ENCODE measurements around the gene CNOT8. TPM values are rescaled to one million over a fixed set of nuclear protein-coding genes. Genes with fewer than 3 reads are reported as not detected.
"Not testable (repeated sequence)": the region's sequence is repeated elsewhere in the genome, so short reads cannot be mapped to it uniquely, and the experiment has no call there.

CNOT8 gene
- total RNA-seq, 4 donors from 2014 or later, result 64.3 to 97.3 (median 78.9) TPM

DNA sequence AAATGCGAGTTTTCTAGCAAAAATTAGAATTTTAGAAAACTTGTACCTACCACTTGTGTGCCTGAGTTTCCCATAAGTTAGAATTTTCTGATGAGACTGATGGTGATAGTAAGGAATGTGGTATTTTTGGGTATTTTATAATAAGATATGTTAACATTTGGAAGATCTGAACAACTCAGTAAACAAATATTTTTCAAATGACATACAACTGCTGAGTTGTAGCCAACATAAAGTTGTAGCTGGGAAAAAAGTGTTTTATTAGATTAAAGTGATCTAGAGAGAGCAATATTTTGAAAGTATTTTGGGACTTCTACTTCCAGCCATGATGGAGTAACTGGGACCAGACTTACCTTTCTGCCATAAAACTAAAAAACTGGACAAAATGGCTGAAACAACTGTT, 41.6 kb downstream of the CNOT8 start:
- H3K4me1 ChIP-seq, result no peaks in the 10 kb centered on the region
- in situ Hi-C loops (cut with MboI; ENCODE audit: low pct_ligation_motif_present in 1 of 4, low pct_unique_long_range_greater_than_20kb in 1 of 4, low sequenced_read_pairs in 3 of 4), result no loop called here
- no peaks in the 10 kb centered on the region for H3K27me3 ChIP-seq
- no peak overlapping the region for H3K27ac ChIP-seq
- no peak for TF ChIP-seq POLR2AphosphoS5 (IDR thresholded peaks at IDR 0.05)
- no peak for TF ChIP-seq POLR2A (IDR thresholded peaks at IDR 0.05)
- TF ChIP-seq, protein P1, sequence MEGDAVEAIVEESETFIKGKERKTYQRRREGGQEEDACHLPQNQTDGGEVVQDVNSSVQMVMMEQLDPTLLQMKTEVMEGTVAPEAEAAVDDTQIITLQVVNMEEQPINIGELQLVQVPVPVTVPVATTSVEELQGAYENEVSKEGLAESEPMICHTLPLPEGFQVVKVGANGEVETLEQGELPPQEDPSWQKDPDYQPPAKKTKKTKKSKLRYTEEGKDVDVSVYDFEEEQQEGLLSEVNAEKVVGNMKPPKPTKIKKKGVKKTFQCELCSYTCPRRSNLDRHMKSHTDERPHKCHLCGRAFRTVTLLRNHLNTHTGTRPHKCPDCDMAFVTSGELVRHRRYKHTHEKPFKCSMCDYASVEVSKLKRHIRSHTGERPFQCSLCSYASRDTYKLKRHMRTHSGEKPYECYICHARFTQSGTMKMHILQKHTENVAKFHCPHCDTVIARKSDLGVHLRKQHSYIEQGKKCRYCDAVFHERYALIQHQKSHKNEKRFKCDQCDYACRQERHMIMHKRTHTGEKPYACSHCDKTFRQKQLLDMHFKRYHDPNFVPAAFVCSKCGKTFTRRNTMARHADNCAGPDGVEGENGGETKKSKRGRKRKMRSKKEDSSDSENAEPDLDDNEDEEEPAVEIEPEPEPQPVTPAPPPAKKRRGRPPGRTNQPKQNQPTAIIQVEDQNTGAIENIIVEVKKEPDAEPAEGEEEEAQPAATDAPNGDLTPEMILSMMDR (IDR thresholded peaks at IDR 0.05), result no peak
- TF ChIP-seq EP300 (IDR thresholded peaks at IDR 0.05; ENCODE audit: low read depth), result no peak
- no peak overlapping the region for H3K4me3 ChIP-seq
- intact Hi-C loops (cut with DNase I; ENCODE audit: low total_unique reads), result no loop called here
- H3K36me3 ChIP-seq, result peaks cover 0 to 75% (median 21%) of the 10 kb centered on the region in 4 donors
- H3K9me3 ChIP-seq, result no peaks in the 10 kb centered on the region
- DNase-seq, result no peak
- 93 to 100% methylated on average over 1 of the region's 1 CpG for WGBS, 2 donors (ENCODE audit: low coverage in 1 of 2)

DNA sequence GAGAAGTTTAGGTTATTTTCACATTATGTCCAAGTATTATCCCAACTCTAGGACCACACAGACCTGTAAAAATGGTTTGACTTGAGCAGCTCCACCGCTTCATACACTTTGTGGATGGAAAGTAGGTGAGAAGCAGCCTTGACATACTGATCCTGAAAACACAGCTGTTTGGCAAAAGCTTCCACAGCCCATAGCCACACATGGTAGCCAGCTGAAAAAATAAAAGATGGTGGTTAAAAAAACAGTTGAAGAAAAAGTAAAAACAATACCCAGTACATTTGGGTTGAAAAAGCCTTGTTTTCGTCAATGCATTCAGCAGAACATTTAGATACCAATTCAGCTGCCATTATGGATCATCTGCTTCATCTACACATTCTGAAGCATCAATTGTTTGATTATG, 42.8 kb downstream of the CNOT8 start:
- Histone ChIP-seq H3K27ac (no peak overlapping the region), H3K9me3 (no peaks in the 10 kb centered on the region), H3K4me3 (no peak overlapping the region), H3K27me3 (no peaks in the 10 kb centered on the region), H3K36me3 (peaks cover 0 to 85% (median 22%) of the 10 kb centered on the region in 4 donors), H3K4me1 (no peaks in the 10 kb centered on the region)
- intact Hi-C loops (cut with DNase I; ENCODE audit: low total_unique reads) (no loop called here), in situ Hi-C loops (cut with MboI; ENCODE audit: low pct_ligation_motif_present in 1 of 4, low pct_unique_long_range_greater_than_20kb in 1 of 4, low sequenced_read_pairs in 3 of 4) (no loop called here)
- TF ChIP-seq, protein P1 (IDR thresholded peaks at IDR 0.05), result no peak
- no peak for TF ChIP-seq POLR2AphosphoS5 (IDR thresholded peaks at IDR 0.05)
- no peak for TF ChIP-seq POLR2A (IDR thresholded peaks at IDR 0.05)
- no peak for TF ChIP-seq EP300 (IDR thresholded peaks at IDR 0.05; ENCODE audit: low read depth)
- WGBS, 2 donors (ENCODE audit: low coverage in 1 of 2), result 94 to 100% methylated on average over 2 of the region's 2 CpGs
- no peak for DNase-seq

DNA sequence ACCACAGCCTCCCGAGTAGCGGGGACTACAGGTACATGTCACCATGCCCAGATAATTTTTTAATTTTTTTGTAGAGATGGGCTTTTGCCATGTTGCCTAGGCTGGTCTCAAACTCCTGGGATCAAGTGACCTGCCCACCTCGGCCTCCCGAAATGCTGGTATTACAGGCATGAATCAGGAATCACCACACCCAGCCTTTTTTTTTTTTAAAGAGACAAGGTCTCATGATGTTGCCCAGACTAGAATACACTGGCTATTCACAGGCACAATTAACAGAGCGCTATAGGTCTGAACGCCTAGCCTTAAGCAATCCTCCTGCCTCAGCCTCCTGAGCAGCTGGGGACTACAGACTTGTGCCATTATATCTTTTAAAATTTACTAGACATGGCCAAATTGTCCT, 43.5 kb downstream of the CNOT8 start:
- Histone ChIP-seq H3K4me1 (no peaks in the 10 kb centered on the region), H3K36me3 (peaks cover 0 to 87% (median 22%) of the 10 kb centered on the region in 4 donors), H3K27me3 (no peaks in the 10 kb centered on the region), H3K9me3 (no peaks in the 10 kb centered on the region), H3K4me3 (no peak overlapping the region), H3K27ac (no peak overlapping the region)
- in situ Hi-C loops (cut with MboI; ENCODE audit: low pct_ligation_motif_present in 1 of 4, low pct_unique_long_range_greater_than_20kb in 1 of 4, low sequenced_read_pairs in 3 of 4) (no loop called here), intact Hi-C loops (cut with DNase I; ENCODE audit: low total_unique reads) (no loop called here)
- DNase-seq, result no peak
- 98% methylated on average over 6 of the region's 6 CpGs; no CpG with 5 or more reads in 1 of the 2 donors for WGBS, 2 donors (ENCODE audit: low coverage in 1 of 2)
- no peak for TF ChIP-seq POLR2A (IDR thresholded peaks at IDR 0.05)
- TF ChIP-seq EP300 (IDR thresholded peaks at IDR 0.05; ENCODE audit: low read depth), result no peak
- TF ChIP-seq POLR2AphosphoS5 (IDR thresholded peaks at IDR 0.05), result no peak

DNA sequence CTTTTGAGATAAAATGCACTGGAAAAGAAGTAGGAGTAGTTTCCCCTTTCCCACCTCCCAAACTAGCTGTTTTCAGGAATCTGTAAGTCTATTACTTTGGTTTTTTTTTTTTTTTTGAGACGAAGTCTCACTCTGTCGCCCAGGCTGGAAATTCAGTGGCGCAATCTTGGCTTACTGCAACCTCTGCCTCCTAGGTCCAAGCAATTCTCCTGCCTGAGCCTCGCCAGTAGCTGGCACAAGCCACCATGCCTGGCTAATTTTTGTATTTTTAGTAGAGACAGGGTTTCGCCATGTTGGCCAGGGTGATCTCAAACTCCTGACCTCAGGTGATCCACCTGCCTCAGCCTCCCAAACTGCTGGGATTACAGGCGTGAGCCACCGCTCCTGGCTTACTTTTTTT, 47.2 kb downstream of the CNOT8 start:
- DNase-seq; H3K9me3 ChIP-seq; in situ Hi-C loops (cut with MboI; ENCODE audit: low pct_ligation_motif_present in 1 of 4, low pct_unique_long_range_greater_than_20kb in 1 of 4, low sequenced_read_pairs in 3 of 4); H3K27me3 ChIP-seq; H3K4me3 ChIP-seq; H3K27ac ChIP-seq; intact Hi-C loops (cut with DNase I; ENCODE audit: low total_unique reads); H3K4me1 ChIP-seq: not testable (repeated sequence)
- 96 to 100% methylated on average over 5 to 7 of the region's 7 CpGs for WGBS, 2 donors (ENCODE audit: low coverage in 1 of 2)
- H3K36me3 ChIP-seq, result peaks cover 0 to 62% (median 22%) of the 10 kb centered on the region in 4 donors

DNA sequence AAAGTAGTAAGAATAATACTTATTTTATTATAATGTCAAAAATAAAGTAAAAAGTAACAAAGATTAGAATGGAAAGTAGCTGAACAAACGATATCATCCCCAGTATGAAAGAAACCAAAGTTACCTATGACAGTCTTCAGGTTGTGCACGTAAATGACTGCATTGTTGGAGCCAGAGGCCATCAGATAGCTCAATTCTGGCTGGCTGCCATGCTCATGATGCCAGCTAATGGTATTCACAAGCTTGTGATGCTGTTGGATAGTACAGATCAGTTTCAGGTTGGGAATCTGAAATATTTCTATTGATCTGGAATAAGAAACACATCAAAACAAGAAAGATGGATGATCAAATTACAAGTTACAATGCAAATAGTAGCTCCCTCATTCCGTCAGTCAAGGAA, 58.4 kb downstream of the CNOT8 start:
- Histone ChIP-seq H3K4me1 (no peaks in the 10 kb centered on the region), H3K4me3 (no peak overlapping the region), H3K36me3 (peaks cover 0 to 56% (median 17%) of the 10 kb centered on the region in 4 donors), H3K27ac (no peak overlapping the region), H3K27me3 (no peaks in the 10 kb centered on the region), H3K9me3 (no peaks in the 10 kb centered on the region)
- in situ Hi-C loops (cut with MboI; ENCODE audit: low pct_ligation_motif_present in 1 of 4, low pct_unique_long_range_greater_than_20kb in 1 of 4, low sequenced_read_pairs in 3 of 4), result no loop called here
- intact Hi-C loops (cut with DNase I; ENCODE audit: low total_unique reads), result no loop called here
- 82 to 90% methylated on average over 3 of the region's 3 CpGs for WGBS, 2 donors (ENCODE audit: low coverage in 1 of 2)
- no peak for TF ChIP-seq POLR2A (IDR thresholded peaks at IDR 0.05)
- TF ChIP-seq, protein P1 (IDR thresholded peaks at IDR 0.05), result no peak
- no peak for DNase-seq
